MM.1S (cell line): ENCODE data around the gene RALGAPA2.

Experiments used
- EZH2 ChIP-seq: fragments of 300-600 bp; sonication (generic); optimal IDR thresholded peaks from 2 replicates; pipeline ENCODE3; 2017; ENCODE audit warnings: low read depth, mild to moderate bottlenecking, antibody characterized with exemption, low read length, mixed read lengths
- EZH2phosphoT487 ChIP-seq: fragments of 300-600 bp; sonication (generic); IDR thresholded peaks from 2 replicates; pipeline ENCODE4 v1.6.1; 2018; ENCODE audit warnings: antibody characterized with exemption, low read length
- TF ChIP-seq, protein P1 (sequence below): fragments of 300-600 bp; sonication (generic); IDR thresholded peaks from 2 replicates; pipeline ENCODE4 v1.5.1; 2016; ENCODE audit warnings: antibody characterized with exemption, low read length, mixed read lengths

GRCh38 chr20:20487811-20488210, 224.6 kb downstream of the RALGAPA2 start:
- TF ChIP-seq, protein P1, sequence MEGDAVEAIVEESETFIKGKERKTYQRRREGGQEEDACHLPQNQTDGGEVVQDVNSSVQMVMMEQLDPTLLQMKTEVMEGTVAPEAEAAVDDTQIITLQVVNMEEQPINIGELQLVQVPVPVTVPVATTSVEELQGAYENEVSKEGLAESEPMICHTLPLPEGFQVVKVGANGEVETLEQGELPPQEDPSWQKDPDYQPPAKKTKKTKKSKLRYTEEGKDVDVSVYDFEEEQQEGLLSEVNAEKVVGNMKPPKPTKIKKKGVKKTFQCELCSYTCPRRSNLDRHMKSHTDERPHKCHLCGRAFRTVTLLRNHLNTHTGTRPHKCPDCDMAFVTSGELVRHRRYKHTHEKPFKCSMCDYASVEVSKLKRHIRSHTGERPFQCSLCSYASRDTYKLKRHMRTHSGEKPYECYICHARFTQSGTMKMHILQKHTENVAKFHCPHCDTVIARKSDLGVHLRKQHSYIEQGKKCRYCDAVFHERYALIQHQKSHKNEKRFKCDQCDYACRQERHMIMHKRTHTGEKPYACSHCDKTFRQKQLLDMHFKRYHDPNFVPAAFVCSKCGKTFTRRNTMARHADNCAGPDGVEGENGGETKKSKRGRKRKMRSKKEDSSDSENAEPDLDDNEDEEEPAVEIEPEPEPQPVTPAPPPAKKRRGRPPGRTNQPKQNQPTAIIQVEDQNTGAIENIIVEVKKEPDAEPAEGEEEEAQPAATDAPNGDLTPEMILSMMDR = no peak
- TF ChIP-seq EZH2 (no peak), EZH2phosphoT487 (no peak)
